H1 (cell line): ENCODE data around the gene BNIP5. TPM values are rescaled to one million over a fixed set of nuclear protein-coding genes. Genes with fewer than 3 reads are reported as not detected.

Experiments used
- CTCF ChIA-PET: fragments of 300-600 bp; sonication (Branson Sonifier 250); formaldehyde crosslinking; loops from one replicate; lab custom pipeline; 2021; ENCODE audit not compliant: partially characterized antibody; lab: Charles Lee
- POLR2A ChIA-PET: fragments of 300-600 bp; sonication (Branson Sonifier 250); formaldehyde crosslinking; loops from one replicate; lab custom pipeline; 2021; ENCODE audit warnings: inconsistent platforms; ENCODE audit not compliant: partially characterized antibody; lab: Charles Lee
- DNase-seq, 2 experiments: peaks; one replicate each; pipeline versions ENCODE4 v3.0.0 to v3.0.0-alpha.2; 2010 to 2022; ENCODE audit warnings: low spot score in 2 of 2, low read depth in 1 of 2, mixed read lengths in 1 of 2
- FAIRE-seq: peaks from 2 replicates; lab custom pipeline; 2011; peaks lifted over from hg19 to GRCh38; lab: Jason Lieb, UNC
- H2AFZ ChIP-seq: 2 replicates; pipeline ENCODE4 v1.8.1; 2012; ENCODE audit warnings: low read length, inconsistent platforms
- H2AK5ac ChIP-seq: 2 replicates; pipeline ENCODE4 v1.6.1; 2013; ENCODE audit warnings: low read depth, low read length
- H2BK120ac ChIP-seq: replicated peaks from 2 replicates; pipeline ENCODE3; 2013; ENCODE audit warnings: low read depth, low read length, inconsistent platforms
- H2BK12ac ChIP-seq: 2 replicates; pipeline ENCODE4 v1.6.1; 2013; ENCODE audit warnings: low read depth, low read length
- H2BK15ac ChIP-seq: 2 replicates; pipeline ENCODE4 v1.6.1; 2013; ENCODE audit warnings: low read length
- H2BK20ac ChIP-seq: 2 replicates; pipeline ENCODE4 v1.6.1; 2013; ENCODE audit warnings: low read length
- H2BK5ac ChIP-seq: 2 replicates; pipeline ENCODE4 v1.6.1; 2013; ENCODE audit warnings: low read depth, low read length
- H3K14ac ChIP-seq: 2 replicates; pipeline ENCODE4 v1.6.1; 2013; ENCODE audit warnings: inconsistent platforms; ENCODE audit not compliant: insufficient read length
- H3K18ac ChIP-seq: 2 replicates; pipeline ENCODE4 v1.6.1; 2013; ENCODE audit warnings: low read length; ENCODE audit errors: extremely low read depth
- H3K23ac ChIP-seq: 2 replicates; pipeline ENCODE4 v1.6.1; 2013; ENCODE audit warnings: inconsistent platforms; ENCODE audit not compliant: insufficient read length
- H3K23me2 ChIP-seq: 2 replicates; pipeline ENCODE4 v1.6.1; 2013; ENCODE audit warnings: low read depth, low read length
- H3K27ac ChIP-seq: 2 replicates; pipeline ENCODE4 v1.6.1; 2011; ENCODE audit warnings: low read depth, low read length, inconsistent platforms
- H3K27me3 ChIP-seq, 4 experiments: replicated peaks in 1 of 4; 1 replicate in 1 of 4; 2 replicates in 3 of 4; pipeline versions ENCODE4 v1.6.1 to v1.8.1; 2011 to 2013; ENCODE audit warnings: low read length in 3 of 4, mild to moderate bottlenecking in 3 of 4, inconsistent platforms in 2 of 4, mixed read lengths in 2 of 4, moderate library complexity in 1 of 4; ENCODE audit not compliant: control insufficient read depth in 3 of 4, insufficient read depth in 3 of 4; ENCODE audit errors: extremely low read depth in 1 of 4
- H3K36me3 ChIP-seq, 4 experiments: 2 replicates each; pipeline versions ENCODE4 v1.6.1 to v1.8.1; 2011 to 2013; ENCODE audit warnings: mild to moderate bottlenecking in 4 of 4, low read length in 3 of 4, moderate library complexity in 2 of 4, control low read depth in 1 of 4, inconsistent platforms in 1 of 4; ENCODE audit not compliant: insufficient read depth in 4 of 4, control insufficient read depth in 2 of 4
- H3K4ac ChIP-seq: replicated peaks from 2 replicates; pipeline ENCODE3; 2013; ENCODE audit warnings: low read length, low read depth, mixed read lengths, inconsistent platforms; ENCODE audit not compliant: insufficient read length
- H3K4me1 ChIP-seq, 4 experiments: replicated peaks in 1 of 4; 1 replicate in 1 of 4; 2 replicates in 3 of 4; pipeline versions ENCODE4 v1.6.1 to v1.8.1; 2011 to 2013; ENCODE audit warnings: low read length in 3 of 4, inconsistent platforms in 2 of 4, mixed read lengths in 1 of 4; ENCODE audit not compliant: insufficient read depth in 4 of 4, control insufficient read depth in 3 of 4
- H3K4me2 ChIP-seq, 2 experiments: 2 replicates each; pipeline versions ENCODE4 v1.6.1 to v1.8.1; 2011 to 2013; ENCODE audit warnings: low read depth in 2 of 2, low read length in 2 of 2, control low read depth in 1 of 2, inconsistent platforms in 1 of 2, mild to moderate bottlenecking in 1 of 2; ENCODE audit not compliant: insufficient read depth in 1 of 2
- H3K4me3 ChIP-seq, 4 experiments: fragments of 200-600, 300-600 bp in 1 of 4; sonication (generic), shearing (Covaris generic), sonication (Bioruptor Twin) in 1 of 4; 2 replicates each; pipeline versions ENCODE4 v1.5.1 to v1.8.1; 2011 to 2016; ENCODE audit warnings: low read length in 4 of 4, low read depth in 3 of 4, control low read depth in 2 of 4, inconsistent platforms in 2 of 4, mild to moderate bottlenecking in 2 of 4, mixed read lengths in 1 of 4, moderate library complexity in 1 of 4; ENCODE audit not compliant: insufficient read depth in 2 of 4; ENCODE audit errors: extremely low read depth in 1 of 4
- H3K56ac ChIP-seq: replicated peaks from 2 replicates; pipeline ENCODE3; 2013; ENCODE audit warnings: low read depth, mild to moderate bottlenecking, mixed read lengths, low read length, inconsistent platforms; ENCODE audit not compliant: insufficient read length
- H3K79me1 ChIP-seq: 2 replicates; pipeline ENCODE4 v1.6.1; 2013; ENCODE audit warnings: low read depth, low read length, control low read depth
- H3K79me2 ChIP-seq, 2 experiments: 2 replicates each; pipeline versions ENCODE4 v1.6.1 to v1.8.1; 2012 to 2013; ENCODE audit warnings: low read length in 2 of 2, mild to moderate bottlenecking in 2 of 2, inconsistent platforms in 1 of 2; ENCODE audit not compliant: insufficient read depth in 2 of 2, control insufficient read depth in 1 of 2
- H3K9ac ChIP-seq, 4 experiments: replicated peaks in 1 of 4; 1 replicate in 1 of 4; 2 replicates in 3 of 4; pipeline versions ENCODE4 v1.6.1 to v1.8.1; 2011 to 2013; ENCODE audit warnings: low read depth in 3 of 4, low read length in 3 of 4, control low read depth in 2 of 4, mild to moderate bottlenecking in 2 of 4, moderate library complexity in 2 of 4, inconsistent platforms in 1 of 4; ENCODE audit errors: extremely low read depth in 1 of 4
- H3K9me3 ChIP-seq, 2 experiments: 2 replicates each; pipeline versions ENCODE4 v1.6.1 to v1.8.1; 2012 to 2013; ENCODE audit warnings: mild to moderate bottlenecking in 2 of 2, moderate library complexity in 2 of 2, control low read depth in 1 of 2, inconsistent platforms in 1 of 2, low read depth in 1 of 2, low read length in 1 of 2, mixed read lengths in 1 of 2; ENCODE audit not compliant: insufficient read depth in 2 of 2
- H4K20me1 ChIP-seq, 2 experiments: replicated peaks in 1 of 2; 2 replicates each; pipeline versions ENCODE3 to v1.8.1; 2011 to 2013; ENCODE audit warnings: inconsistent platforms in 2 of 2, low read length in 2 of 2, mild to moderate bottlenecking in 1 of 2; ENCODE audit not compliant: insufficient read depth in 2 of 2, control insufficient read depth in 1 of 2
- H4K5ac ChIP-seq: 2 replicates; pipeline ENCODE4 v1.6.1; 2013; ENCODE audit warnings: low read length, low read depth, mixed read lengths, inconsistent platforms; ENCODE audit not compliant: insufficient read length
- H4K8ac ChIP-seq: 2 replicates; pipeline ENCODE4 v1.8.0; 2013; ENCODE audit warnings: mild to moderate bottlenecking, moderate library complexity, low read length, inconsistent platforms; ENCODE audit not compliant: insufficient read depth; ENCODE audit errors: extremely low read depth
- H4K91ac ChIP-seq: replicated peaks from 2 replicates; pipeline ENCODE3; 2013; ENCODE audit warnings: low read length, mixed read lengths, inconsistent platforms; ENCODE audit not compliant: insufficient read length
- KDM1A ChIP-seq: fragments of 200-600, 300-600 bp; sonication (generic); IDR thresholded peaks from 2 replicates; pipeline ENCODE4 v1.7.1; 2016; ENCODE audit warnings: mild to moderate bottlenecking, low read length, borderline replicate concordance
- MAX ChIP-seq: IDR thresholded peaks from 2 replicates; pipeline ENCODE4 v1.6.1; 2012; ENCODE audit warnings: inconsistent platforms
- POLR2A ChIP-seq, 2 experiments: IDR thresholded peaks; 1 replicate in 1 of 2; 2 replicates in 1 of 2; pipeline ENCODE4 v1.6.1; 2011; ENCODE audit warnings: low read depth in 2 of 2, low read length in 2 of 2, mild to moderate bottlenecking in 2 of 2; ENCODE audit errors: control extremely low read depth in 1 of 2
- WGBS, 2 experiments: shearing (Covaris generic) in 1 of 2; methylation state at CpG; one replicate each; pipeline versions ENCODE4 v1.1.6 to v1.1.7; 2013 to 2015; ENCODE audit warnings: low lambda C conversion rate in 2 of 2, mixed read lengths in 2 of 2, inconsistent platforms in 1 of 2, low coverage in 1 of 2, missing lambda C conversion rate in 1 of 2; ENCODE audit not compliant: insufficient replicate concordance in 2 of 2, insufficient coverage in 1 of 2, insufficient read length in 1 of 2; ENCODE audit errors: extremely low coverage in 1 of 2, missing lambda C conversion rate in 1 of 2; 5-methylcytosine and 5-hydroxymethylcytosine counted together
- polyA plus RNA-seq, 7 experiments: library from polyadenylated mRNA; depleted of rRNA in 3 of 7; stranded (reverse) in 5 of 7; unstranded in 2 of 7; fragments of >200 nt in 5 of 7; fragments of 200-250 nt in 2 of 7; gene quantifications; 1 replicate in 5 of 7; 2 replicates in 1 of 7; 4 replicates in 1 of 7; pipeline versions ENCODE4 v1.2.1 to v1.2.3, GENCODE V29; 2011 to 2013; ENCODE audit warnings: missing spikeins in 2 of 7, mixed read lengths in 2 of 7
- total RNA-seq: library from RNA; stranded (reverse); fragmentation: NEBNext Ultra II Directional; extraction: Animal tissue kit (Norgen Biotek cat#: 25700); gene quantifications from 2 replicates; pipeline ENCODE4 v1.2.1, GENCODE V29; 2021

Gene BNIP5
- total and polyA plus RNA-seq, 2 of the 8 experiments (the other 6 are each of a cell fraction or from before 2014, with no cell fraction given), result not detected

- POLR2A ChIA-PET, result no interaction called here
- CTCF ChIA-PET, result no interaction called here
Observed at GRCh38 chr6:36378243-36378920, 41.7 kb upstream of the BNIP5 start.

More at GRCh38 chr6:36378243-36378920, 41.7 kb upstream of the BNIP5 start:
- Histone ChIP-seq H3K14ac (no peak overlapping the region), H2AFZ (no peak overlapping the region), H2BK120ac (no peak overlapping the region), H3K27me3 (peaks cover 0 to 2% (median 0%) of the 10 kb centered on the region in 4 experiments; a peak in 1 of 7 replicates), H3K4ac (no peak overlapping the region), H3K23me2 (no peaks in the 10 kb centered on the region), H2BK12ac (no peak overlapping the region), H3K9me3 (no peaks in the 10 kb centered on the region), H4K20me1 (no peaks in the 10 kb centered on the region), H4K8ac (no peak overlapping the region), H2AK5ac (no peak overlapping the region), H2BK15ac (no peak overlapping the region), H4K91ac (no peak overlapping the region), H2BK5ac (no peak overlapping the region), H3K79me2 (no peaks in the 10 kb centered on the region), H3K23ac (no peak overlapping the region), H3K9ac (no peak overlapping the region), H3K4me2 (no peak overlapping the region), H3K4me3 (no peak overlapping the region), H3K4me1 (peaks cover 0 to 8% (median 5%) of the 10 kb centered on the region in 4 experiments; a peak in 4 of 7 replicates), H3K36me3 (no peaks in the 10 kb centered on the region), H4K5ac (no peak overlapping the region), H3K56ac (no peak overlapping the region), H3K79me1 (no peaks in the 10 kb centered on the region), H2BK20ac (no peak overlapping the region), H3K18ac (no peak overlapping the region), H3K27ac (no peak overlapping the region)
- WGBS, 2 experiments, result 99% methylated on average over 4 of the region's 4 CpGs; no CpG with 5 or more reads in 1 of the 2 experiments
- DNase-seq (no peak), FAIRE-seq (no peak)
- TF ChIP-seq MAX (no peak), POLR2A (IDR thresholded peaks at IDR 0.05; ENCODE audit: control extremely low read depth in 1 of 2, low read depth in 2 of 2, low read length in 2 of 2) (no peak), KDM1A (no peak)
